ENCODE measurements around the gene TUT1.
"Not testable (repeated sequence)": the region's sequence is repeated elsewhere in the genome, so short reads cannot be mapped to it uniquely, and the experiment has no call there.

Gene TUT1

DNA sequence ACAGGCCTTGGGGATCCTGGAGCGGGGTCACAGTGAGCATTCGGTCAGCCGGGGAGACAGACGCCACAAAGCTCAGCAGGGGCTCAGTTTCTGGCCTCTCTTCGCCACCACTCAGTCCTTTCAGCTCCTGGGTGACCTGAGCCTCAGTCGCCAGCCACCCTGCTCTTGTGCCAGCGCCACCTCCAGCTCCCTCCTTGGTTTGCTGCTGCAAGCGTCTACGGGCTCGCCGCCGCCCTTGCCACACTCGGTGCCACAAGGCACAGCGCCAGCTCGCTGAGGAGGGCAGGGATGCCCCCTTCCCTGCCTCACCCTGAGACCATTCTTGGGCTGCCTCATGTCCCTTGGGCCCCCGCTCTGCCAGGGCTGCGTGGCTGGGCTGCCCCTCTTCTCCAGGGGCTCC lies 16.2 kb downstream of the TUT1 start:
- DNase-seq: no peak

DNA sequence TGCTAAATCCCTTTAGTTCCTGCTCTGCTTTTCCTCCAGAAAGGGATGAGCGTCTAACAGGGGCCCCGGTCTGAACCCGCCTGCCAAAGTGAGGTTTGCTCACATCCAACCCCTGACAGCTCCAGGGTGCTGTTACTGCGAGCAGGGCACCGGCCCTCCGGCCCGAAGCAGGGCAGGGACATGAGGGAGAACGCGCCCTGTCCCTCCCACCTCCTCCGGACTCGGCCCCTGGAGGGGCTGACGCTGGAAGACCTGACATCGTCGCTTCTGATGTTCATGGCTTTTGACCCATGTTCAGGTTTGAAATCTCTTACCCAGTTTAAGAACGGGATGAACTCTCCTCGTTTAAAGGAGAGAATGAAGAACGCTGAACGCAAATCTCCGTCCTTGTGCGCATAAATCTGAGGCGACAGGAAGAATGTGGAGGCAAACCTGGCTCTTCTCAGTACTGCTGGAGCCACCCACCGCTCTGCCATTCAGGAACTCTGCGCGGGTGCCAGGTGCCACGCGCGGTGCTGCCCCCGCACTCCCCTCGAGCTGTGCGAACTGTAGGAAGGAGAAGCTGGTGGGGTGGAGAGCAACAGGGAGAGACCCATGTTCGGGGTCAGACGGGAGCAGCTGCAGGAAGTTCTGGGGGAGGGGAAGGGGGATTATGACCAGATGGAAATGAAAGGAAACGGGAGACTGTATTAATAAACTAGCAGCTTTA lies 16.8 kb downstream of the TUT1 start:
- DNase-seq: peak; percentile 73

DNA sequence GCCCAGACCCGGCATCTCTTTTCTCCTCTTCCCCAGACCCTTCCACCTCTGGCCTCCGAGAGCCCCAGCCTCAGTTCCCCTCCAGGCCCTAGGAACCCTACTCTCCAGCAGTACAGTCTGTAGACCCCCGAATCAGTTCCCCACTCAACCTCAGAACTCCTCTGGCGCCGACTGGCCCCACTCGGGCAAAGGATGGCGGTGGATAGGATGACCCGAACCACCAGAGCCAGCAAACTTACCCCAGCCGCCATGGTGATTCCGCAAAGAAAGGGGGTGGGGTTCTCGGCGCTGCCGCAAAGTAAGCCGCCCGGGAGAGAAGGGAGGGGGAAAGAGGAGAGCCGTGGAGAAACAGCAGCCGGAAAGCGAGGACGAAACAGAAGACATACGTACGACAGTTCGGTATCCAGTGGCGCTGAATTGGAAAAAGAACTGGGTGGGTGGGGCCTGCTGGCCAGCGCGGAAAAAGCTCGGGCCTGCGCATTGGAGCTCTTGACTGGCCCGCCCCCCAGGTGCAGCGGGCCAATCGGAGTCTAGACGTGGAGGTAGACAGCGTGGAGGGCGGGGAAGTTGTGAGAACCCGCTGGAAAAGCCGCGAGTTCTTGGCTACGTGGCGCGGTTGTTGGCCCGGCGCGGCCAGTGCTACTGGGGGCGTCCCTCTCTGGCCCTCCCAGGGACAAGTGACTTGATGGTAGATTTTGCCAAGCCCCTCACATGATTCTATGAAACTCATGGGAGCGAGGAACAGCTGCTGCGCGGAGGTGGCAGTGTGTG lies 17.5 kb downstream of the TUT1 start, which contains the start of gene EEF1G:
Gene EEF1G, minus strand, starts transcription at position 300 of the 771 bp plus-strand sequence. Its CDS starts 49 bp downstream, at position 251.
- DNase-seq: peak; percentile 95

DNA sequence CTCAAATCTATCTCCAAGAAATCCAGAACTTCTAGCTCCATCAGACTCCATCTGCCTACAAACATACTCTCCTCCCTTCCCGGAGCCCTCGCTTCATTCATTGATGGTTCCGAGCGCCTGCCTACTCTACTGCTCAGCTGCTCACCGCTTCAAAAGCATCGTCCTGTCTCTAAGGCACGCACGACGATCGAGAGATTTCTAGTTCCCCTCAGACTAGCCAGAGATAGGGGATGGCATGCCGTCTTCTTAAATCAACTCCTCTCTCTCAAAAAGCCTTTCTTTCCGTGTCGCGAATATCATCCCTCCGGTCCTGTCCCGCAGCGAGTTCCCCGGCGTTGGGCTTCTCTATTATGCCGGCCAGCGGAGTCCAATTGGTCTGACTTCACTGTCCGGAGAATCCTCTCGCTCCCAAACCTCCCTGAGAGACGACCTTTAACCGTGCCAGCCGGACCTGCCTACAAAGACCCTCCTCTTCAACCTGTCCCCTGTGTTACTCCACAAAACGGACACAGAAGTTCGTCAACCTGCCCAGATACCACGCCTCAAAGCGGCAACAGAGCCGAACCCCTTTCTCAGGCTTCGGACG lies 18.2 kb downstream of the TUT1 start:
- DNase-seq: peak; percentile 72

DNA sequence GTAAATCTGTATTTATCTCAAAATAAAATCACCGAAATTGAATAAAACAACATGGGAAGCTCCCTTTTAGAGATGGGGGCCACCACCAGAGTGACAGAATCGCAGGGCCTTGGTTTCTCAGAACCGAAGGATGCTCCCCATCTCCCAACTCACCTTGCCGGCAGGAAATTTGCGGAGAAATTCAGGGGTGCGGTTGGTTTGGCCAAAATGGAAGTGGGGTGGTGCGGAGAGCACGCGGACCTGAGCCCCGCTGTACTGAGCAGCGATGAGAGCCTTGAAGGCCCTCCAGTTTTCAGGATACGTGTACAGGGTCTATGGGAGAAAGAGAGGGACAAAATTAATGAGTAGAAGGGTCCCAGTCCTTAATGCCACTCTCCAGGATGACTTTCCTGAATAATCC lies 18.9 kb downstream of the TUT1 start:
- DNase-seq: no peak

DNA sequence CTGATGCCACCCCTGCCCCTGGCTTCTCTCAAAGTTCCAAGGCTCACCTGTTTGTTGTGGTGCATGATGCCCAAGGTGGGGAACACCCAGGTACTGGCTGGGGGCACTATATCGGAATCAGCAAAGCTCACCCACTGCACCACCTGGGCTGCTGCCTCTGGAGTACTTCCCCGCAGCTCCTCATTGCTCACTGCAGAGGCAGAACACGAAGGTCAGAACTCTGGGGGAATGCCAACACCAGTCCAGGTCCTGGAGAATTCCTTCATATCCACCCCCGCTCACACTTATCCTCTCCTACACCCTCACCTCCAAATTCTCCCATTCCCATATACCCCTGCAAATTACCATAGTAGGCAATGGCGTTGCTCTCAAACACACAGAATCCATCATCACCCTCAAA lies 19.8 kb downstream of the TUT1 start:
- not testable (repeated sequence) for DNase-seq

DNA sequence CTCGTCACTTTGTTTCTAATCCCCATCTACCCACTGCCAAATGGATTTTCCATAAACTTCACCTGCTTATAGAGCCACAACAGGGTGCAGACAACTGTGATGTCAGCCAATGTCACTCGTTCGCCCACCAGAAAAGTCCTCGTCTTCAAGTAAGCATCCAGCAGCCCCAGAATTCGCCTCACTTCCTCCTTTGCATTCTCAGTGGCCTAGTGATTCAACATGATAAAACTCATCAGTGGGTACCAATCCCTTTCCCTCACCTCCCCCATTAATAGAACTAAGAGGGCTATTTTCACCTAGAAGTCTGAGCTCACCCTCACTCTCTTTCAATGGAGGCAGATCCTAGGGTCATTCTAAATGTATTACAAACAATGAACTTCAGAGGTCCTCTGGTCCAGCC lies 20.4 kb downstream of the TUT1 start:
- not testable (repeated sequence) for DNase-seq

DNA sequence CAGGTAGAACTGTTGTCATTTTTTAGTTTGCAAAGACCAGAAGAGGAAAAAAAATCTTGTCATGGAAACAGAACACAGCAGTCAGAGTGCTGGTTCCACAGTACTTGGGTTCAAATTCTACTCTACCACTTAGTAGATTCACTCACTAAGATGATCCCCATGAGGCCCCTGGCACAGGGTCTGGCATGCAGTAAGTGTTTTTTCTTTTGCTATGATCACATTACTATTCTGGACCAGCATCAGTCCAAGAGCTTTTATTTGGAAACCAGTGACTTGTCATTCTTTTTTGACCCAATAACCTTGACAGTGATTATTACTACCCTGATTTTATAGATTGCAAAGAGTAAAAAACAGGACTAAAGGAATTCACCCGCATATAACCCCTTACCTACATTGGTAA lies 21.7 kb downstream of the TUT1 start:
- no peak for DNase-seq

DNA sequence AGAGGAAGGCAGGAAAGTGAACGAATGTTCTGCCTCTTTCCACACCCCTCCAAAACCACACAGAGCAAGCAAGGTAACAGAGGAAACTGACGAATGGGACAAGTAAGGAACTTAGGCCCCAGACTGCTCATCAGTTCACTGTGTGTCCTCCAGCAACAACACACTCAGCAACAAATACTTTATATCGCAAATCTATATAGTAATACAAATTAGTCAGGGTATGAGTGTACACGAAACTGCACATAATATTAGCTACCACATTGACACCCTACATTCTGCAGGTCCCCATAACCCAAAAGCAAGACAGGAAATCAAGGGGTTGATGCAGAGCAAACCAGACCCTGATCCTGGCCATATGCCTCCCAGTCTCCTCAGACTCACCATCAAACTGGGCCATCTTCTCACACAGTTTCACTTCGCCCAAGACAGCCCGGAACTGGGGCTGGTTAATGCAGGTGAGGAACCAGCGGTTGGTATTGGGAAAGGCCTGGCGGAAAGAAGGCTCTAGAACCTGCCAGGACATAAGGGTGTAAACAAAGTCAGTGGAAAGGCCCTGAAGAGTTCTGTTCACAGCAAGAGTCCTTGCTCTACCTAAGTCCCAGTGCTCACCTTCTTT lies 24.2 kb downstream of the TUT1 start:
- no peak for DNase-seq

DNA sequence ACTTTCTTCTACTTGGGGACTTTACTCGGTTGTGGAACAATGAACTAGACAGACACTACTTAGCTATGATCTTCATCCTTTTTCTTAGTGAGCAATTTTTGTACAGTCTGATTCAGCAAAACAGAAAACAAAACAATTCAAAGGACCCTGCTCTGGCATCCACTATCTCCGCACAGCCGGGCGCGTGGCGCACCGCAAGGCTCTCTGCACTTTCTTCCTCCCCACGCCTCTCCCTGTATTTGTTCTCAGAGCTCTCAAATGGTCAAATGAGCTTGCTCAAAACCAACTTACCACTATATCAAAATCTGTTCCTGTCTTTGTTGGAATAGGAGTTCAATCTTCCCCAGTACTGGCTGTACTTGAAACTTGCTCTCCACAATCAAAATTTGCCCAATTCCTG lies 25.1 kb downstream of the TUT1 start:
- no peak for DNase-seq

DNA sequence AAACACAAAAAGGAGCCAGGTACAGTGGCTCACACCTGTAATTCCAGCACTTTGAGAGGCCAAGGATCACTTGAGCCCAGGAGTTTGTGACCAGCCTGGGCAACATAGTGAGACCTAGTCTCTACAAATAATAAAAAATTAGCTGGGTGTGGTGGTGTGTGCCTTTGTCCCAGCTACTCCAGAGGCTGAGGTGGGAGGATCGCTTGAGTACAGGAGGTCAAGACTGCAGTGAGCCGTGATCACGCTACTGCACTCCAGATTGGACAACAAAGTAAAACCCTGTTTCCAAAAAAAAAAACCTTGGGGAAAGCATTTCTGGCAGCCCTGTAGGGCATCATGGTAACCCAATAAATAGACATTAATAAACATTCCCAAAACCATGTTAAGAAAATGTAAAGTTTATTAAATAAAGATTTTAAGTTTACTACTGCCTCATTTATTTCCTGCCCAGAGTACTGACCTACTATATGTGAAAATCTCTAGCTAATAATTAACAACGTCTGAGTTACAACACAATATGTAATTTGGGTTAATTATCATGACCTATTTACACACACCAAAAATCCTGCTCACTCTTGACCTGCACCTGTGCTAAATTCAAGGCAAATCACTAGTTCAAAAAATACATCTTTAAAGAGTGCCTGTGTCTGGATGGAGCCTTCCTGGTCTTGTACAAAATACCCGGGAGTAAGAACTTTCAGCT lies 26.1 kb downstream of the TUT1 start:
- DNase-seq: no peak

DNA sequence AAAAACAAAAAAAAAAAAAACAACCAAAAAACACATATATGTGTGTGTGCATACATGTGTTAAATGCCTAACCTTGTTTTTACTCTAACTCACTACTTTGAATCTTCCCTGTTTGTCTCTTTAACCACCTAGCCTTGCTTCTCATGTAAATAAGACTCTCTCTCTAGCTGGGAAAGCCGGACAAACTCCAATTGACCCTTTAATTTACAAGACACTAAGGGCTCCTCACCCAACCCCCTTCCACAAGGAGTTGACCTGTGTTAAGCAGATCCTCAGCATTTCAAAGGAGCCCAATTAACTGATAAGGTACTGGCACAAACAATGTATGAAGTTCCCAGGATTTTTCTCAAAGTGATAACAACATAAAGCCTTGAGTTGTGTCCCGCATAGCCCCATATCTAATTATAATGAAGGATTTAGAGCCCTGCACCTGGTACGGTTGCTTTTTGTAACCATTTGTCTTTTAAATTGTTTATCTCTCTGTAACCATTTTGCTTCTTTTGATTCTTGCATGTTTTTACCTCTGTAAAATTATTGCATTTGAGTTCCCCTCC lies 29.6 kb downstream of the TUT1 start:
- DNase-seq: not testable (repeated sequence)

DNA sequence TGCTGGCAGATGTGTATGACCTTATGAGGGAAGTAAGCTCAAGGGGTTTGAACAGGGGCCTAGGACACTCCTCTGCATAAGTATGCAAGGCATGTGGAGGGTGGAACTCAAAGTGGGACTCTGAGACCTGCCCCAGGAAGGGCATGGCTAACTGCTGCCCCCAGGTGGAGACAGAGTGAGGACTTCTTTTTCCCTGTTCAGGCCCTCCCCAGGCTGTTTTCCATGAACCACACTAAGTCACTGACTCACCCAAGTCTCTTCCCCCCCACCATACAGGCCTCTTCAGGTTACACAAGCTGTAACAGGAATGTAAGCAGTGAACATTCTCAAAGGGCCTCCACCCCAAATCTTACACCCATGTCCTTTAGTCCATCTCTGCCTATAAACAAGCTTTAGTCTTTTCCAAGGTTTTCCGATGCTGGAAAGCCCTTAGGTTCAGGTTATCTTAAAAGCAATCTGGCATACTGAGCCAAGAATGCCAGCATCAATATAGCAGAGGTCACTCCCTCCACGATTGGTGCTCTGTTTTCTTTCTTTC lies 30.7 kb downstream of the TUT1 start:
- peak; percentile 75 for DNase-seq

DNA sequence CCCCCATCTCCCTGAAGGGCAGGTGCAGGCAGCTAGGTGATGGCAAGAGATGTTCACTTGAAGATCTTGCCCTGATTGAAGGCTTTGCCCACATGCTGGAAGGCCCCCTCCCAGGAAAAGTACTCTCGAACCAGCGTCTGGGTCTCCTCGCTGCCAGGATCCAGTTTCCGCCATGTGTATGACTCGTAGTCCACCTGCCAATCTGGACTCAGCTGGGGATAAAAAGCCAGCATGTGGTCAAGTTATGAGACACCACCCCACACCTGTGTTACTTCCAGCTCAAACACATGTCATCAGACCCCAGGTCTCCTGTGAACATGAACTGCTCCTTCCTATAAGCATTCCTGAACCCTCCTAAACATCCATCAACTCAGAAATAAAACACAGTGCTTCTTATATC lies 31.7 kb downstream of the TUT1 start:
- DNase-seq: not testable (repeated sequence)

DNA sequence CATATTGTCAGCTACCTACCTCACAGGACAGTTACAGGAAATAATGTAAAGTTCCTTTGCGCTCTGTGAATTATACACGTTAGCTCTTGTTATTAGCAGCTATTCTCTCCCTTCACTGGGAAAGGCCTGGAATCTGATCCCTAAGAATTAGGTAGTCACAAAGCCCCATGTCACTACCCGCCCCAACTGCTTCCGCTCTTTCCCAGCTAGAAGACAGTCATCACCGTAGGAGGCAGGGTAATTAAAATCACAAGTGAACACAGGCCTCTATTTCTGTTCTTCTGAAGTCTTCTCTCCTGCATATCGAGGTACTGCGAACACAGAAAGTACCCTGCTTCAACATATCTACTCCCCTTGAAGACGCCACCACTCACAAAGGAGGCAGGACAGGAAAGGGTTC lies 32.1 kb downstream of the TUT1 start:
- DNase-seq: no peak

DNA sequence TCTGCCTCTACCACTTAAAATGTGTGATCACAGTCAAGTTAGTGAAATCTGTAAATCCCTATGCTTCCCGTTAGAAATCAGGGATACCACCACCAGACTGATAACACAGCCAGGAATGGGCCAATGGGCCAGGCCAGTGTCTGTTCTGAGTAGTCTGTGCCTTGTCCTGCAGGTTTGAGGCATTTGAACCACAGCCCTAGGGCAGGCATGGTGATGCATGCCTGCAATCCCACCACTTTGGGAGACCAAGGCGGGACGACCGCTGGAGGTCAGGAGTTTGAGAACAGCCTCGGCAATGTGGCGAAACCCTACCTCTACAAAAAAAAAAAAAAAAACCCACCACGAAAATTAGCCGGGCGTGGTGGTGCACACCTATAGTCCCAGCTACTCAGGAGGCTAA lies 32.7 kb downstream of the TUT1 start:
- no peak for DNase-seq

DNA sequence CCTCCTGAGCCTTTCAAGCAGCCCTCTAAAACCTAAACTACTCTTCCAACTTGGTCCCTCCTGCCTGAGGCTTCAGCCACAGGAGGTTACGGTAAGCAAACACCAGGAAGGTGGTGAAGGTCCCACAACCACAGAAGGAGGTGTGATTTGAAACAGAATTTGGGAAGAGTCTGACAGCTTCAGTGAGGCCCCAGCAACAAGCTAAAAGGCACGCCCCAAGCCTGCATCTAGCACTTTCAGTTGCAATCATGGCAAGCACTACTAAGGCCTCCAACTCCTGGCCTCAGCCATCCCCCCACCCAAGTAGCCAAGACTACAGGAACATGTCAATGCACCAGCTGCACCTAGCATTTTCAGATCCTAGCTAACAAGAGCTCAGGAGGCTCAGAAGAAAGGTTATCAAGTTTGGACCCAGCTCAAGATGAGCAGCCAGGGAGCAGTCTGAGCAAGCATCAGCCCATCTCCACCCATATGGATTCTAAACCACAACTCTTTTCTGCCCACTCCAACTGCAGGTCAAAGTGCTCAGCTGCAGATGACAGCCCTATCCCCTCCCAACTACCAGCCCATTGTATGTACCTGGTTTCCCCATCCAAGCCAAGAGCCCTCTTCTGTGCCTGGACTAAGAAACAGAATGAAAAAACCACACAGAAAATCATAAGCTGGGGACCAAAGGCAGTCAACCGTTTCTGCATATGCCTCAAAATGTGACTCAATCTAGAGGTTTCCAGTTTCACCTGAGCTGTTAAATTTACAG lies 34.3 kb downstream of the TUT1 start:
- peak; percentile 80 for DNase-seq

DNA sequence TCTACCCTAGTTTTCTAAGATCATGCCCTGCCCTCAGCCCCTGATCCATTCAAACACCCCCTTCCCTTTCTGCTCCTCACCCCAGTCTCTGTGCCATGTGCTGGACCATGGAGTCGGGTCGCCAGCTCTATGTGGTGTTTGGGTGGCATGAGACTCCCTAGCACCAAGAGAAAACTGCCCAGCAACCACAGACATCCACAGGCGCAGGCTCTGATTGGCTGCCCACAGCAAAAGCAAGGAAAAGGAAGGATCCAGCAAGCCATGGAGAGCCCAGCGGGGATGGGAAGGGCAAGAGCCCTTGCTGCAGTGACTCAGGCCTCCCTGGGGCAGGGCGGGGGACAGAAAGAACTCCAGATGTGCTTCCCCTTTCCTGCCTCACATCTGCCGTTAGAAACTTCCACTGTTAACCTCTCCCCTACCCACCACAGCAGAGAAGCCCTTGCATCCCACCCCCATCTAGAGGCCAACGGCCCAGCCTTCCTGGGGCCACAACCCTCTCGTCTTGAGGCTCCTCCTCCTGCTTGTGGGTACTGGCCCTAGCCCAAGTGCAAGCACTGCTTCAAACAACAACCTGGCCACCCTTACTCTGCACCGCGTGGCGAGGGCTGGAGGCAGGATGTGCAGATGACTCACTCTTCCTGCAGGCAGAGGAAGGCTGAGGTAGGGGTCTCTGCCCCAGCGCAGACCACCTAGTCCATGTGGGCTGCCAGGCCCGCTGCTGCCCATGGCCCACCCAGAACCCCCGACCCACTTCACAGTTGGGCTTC lies 35.0 kb downstream of the TUT1 start:
- DNase-seq: peak; percentile 89

DNA sequence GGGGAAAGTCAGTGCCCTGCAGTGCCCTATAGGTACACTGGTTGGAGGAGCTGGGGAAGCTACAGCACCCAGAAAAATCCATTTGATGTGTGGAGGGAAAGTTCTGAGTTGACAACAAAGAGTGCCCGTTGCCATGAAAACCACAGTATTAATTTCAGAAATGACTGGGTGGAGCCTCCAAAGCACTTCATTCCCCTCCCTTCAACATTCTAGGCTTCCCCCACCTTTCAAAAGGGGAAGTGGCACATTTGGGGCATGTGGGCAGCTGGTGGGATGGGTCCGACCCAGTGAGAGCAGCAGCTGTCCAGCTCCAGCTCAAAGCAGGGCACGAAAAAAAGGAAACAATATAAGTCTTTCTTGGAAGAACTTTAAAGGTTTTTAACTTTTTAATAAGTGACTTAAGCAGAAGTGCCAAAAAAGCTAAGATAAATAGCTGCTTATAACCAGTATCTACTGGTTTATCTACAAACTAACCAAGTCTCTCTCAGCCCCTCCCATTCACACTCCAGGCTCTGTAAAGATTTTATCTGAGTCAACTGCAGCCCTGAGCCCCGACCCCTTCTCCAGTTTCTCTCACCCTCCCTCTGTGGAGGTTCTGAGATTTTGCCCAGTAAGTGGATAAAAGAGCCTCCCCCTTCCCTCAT lies 35.7 kb downstream of the TUT1 start:
- peak; percentile 73 for DNase-seq
